Psoas muscle (tissue), 8 donors: ENCODE data around the gene PAPPA. TPM values are rescaled to one million over a fixed set of nuclear protein-coding genes. Genes with fewer than 3 reads are reported as not detected.

Source experiments
- ATAC-seq, 4 donors: fragments of 200-7000 bp; cut with Tn5 transposase; one replicate each; pipeline ENCODE4 v1.9.1; 2020; ENCODE audit warnings: moderate library complexity in 3 of 4, mild to moderate bottlenecking in 2 of 4
- DNase-seq, 2 donors: peaks; one replicate each; pipeline ENCODE4 v3.0.0-alpha.2; 2020
- H3K27ac ChIP-seq: fragments of 200-600 bp; one replicate; pipeline ENCODE4 v1.8.0; 2022
- H3K27me3 ChIP-seq, 3 donors: fragments of 200-600 bp in 1 of 3; one replicate each; pipeline versions ENCODE4 v1.6.1 to v1.8.0; 2013 to 2022; ENCODE audit warnings: low read length in 2 of 3, mild to moderate bottlenecking in 2 of 3, moderate library complexity in 1 of 3; ENCODE audit not compliant: insufficient read depth in 3 of 3
- H3K36me3 ChIP-seq, 2 donors: fragments of 200-600 bp in 1 of 2; one replicate each; pipeline versions ENCODE4 v1.6.1 to v1.8.0; 2013 to 2022; ENCODE audit warnings: low read depth in 1 of 2, mild to moderate bottlenecking in 1 of 2, moderate library complexity in 1 of 2; ENCODE audit not compliant: insufficient read depth in 1 of 2
- H3K4me1 ChIP-seq: fragments of 200-600 bp; one replicate; pipeline ENCODE4 v1.8.0; 2022
- H3K4me3 ChIP-seq: fragments of 200-600 bp; one replicate; pipeline ENCODE4 v1.8.0; 2022; ENCODE audit warnings: mild to moderate bottlenecking
- H3K9me3 ChIP-seq: fragments of 200-600 bp; one replicate; pipeline ENCODE4 v1.8.0; 2022
- WGBS, 3 donors: extraction: QIAGEN DNeasy Blood & Tissue Kit; methylation state at CpG; one replicate each; pipeline versions ENCODE4 v1.1.6 to v1.1.7; 2013; 5-methylcytosine and 5-hydroxymethylcytosine counted together
- intact Hi-C, 2 donors: fragments of 100-400 bp; cut with DNase I; formaldehyde crosslinking; loops; one replicate each; pipeline versions ENCODE4 v1.11.0 to v1.14.2; 2022
- polyA plus RNA-seq, 3 donors: library from polyadenylated mRNA; stranded (reverse); fragments of 200-250 nt; gene quantifications; one replicate each; pipeline ENCODE4 v1.2.3, GENCODE V29; 2013
- total RNA-seq, 4 donors: library from RNA; stranded (reverse); fragmentation: NEBNext Ultra II Directional in 2 of 4; extraction: Animal tissue kit (Norgen Biotek cat#: 25700) in 2 of 4; gene quantifications; one replicate each; pipeline versions ENCODE4 v1.2.1 to v1.2.4, GENCODE V29; 2021 to 2023
- TF ChIP-seq, protein P1 (sequence below): fragments of 200-600 bp; IDR thresholded peaks from one replicate; pipeline ENCODE4 v1.8.0; 2022; ENCODE audit warnings: antibody characterized with exemption
- donor health status: healthy with polysubstance abuse.
- donor health status: DM: no; HTN: no; CAD: no; lungs with moderate emphysema.
- donor health status: Bipolar disorder and iron deficiency.
- donor health status: healthy.
- donor health status: DM: yes; HTN: yes; CAD: no.
- donor health status: DM: no; HTN: no; CAD: no.
- donor health status: DM: no; HTN: no; CAD: no.
- donor health status: DM: yes; HTN: yes; CAD: no.

PAPPA gene
- total and polyA plus RNA-seq, 7 donors, result 0.07 to 0.88 (median 0.61) TPM

DNA sequence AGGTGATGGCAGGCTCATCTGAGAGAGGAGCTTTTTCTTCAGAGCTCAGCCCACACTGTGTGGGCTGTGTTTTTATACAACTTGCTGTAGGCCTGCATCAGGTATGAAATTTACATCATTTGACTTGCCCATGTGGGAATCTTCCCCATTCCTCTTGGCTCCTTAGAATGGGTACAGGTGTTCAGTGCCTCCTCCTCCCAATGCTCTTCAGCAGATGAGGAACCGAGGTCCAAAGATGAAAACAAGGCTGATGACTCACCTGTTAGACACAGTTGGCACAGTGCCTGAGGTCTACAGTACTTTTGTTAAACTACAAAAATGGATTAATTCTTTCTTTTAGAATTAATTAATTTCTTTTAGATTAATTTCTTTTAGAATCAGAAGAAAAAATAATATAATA is 20.8 kb downstream of the PAPPA start:
- TF ChIP-seq, protein P1, sequence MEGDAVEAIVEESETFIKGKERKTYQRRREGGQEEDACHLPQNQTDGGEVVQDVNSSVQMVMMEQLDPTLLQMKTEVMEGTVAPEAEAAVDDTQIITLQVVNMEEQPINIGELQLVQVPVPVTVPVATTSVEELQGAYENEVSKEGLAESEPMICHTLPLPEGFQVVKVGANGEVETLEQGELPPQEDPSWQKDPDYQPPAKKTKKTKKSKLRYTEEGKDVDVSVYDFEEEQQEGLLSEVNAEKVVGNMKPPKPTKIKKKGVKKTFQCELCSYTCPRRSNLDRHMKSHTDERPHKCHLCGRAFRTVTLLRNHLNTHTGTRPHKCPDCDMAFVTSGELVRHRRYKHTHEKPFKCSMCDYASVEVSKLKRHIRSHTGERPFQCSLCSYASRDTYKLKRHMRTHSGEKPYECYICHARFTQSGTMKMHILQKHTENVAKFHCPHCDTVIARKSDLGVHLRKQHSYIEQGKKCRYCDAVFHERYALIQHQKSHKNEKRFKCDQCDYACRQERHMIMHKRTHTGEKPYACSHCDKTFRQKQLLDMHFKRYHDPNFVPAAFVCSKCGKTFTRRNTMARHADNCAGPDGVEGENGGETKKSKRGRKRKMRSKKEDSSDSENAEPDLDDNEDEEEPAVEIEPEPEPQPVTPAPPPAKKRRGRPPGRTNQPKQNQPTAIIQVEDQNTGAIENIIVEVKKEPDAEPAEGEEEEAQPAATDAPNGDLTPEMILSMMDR, result no peak
- 46 to 71% (median 47%) methylated on average over 1 of the region's 1 CpG for WGBS, 3 donors
- no peak overlapping the region for H3K27ac ChIP-seq
- intact Hi-C loops, result no loop called here
- peaks cover 0 to 4% (median 0%) of the 10 kb centered on the region in 3 donors for H3K27me3 ChIP-seq
- no peaks in the 10 kb centered on the region for H3K9me3 ChIP-seq
- H3K4me1 ChIP-seq, result no peaks in the 10 kb centered on the region
- no peak for ATAC-seq
- H3K36me3 ChIP-seq, result no peaks in the 10 kb centered on the region
- no peak for DNase-seq
- H3K4me3 ChIP-seq, result no peak overlapping the region

DNA sequence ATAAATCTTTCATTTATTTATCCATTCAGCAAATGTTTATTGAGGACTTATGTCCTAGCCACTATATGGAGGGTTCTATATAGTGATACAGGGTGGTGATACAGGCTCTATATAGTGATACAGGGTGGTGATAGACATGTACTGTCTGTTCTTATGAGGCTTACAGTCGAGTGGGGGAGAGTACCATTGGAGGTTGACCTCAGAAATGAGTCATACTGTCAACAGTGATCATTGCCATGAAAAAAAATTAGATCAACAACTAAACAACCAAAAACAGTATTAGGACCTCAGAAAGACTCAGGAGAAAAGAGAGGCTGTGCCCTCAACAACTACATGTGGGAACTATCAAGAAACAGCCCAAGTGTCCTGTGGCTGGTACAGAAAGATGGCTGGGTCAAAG is 22.0 kb downstream of the PAPPA start:
- TF ChIP-seq, protein P1, result no peak
- no peaks in the 10 kb centered on the region for H3K4me1 ChIP-seq
- H3K4me3 ChIP-seq, result no peak overlapping the region
- H3K36me3 ChIP-seq, result no peaks in the 10 kb centered on the region
- intact Hi-C loops, result no loop called here
- H3K27me3 ChIP-seq, result peaks cover 0 to 4% (median 0%) of the 10 kb centered on the region in 3 donors
- no peak for ATAC-seq
- no peak overlapping the region for H3K27ac ChIP-seq
- no peak for DNase-seq
- 36 to 40% (median 39%) methylated on average over 1 of the region's 1 CpG for WGBS, 3 donors
- H3K9me3 ChIP-seq, result no peaks in the 10 kb centered on the region

DNA sequence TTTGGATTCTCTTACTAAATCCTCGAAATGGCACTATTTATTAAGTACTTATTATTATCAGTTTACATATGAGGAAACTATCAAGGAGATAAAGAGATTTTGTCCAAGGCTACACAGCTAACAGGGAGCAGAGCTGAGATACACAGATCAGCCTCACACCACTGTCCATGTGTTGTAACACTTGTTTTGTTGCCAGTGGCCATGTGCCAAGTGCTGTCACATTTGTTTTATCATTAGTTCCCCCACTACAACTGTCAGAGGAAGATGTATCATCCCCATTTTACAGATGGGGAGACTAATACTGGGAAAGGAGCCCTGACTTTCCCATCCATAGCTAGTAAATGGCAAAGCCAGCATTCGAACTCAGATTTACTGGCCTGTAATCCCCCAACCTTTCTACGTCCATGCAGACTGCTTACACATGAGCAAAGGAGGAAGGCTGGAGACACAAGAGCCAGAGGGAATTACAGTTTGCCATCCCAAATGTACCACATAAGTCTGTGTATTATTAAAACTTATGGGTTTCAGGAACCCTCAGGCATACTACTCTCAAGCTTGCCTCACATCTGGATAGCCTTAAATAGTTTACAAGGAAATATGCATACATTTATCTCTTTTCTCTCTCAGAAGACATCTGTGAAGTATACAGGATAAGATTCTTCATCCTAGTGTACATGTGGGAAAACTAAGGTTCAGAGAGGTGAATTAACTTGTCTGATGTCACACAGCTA is 25.1 kb downstream of the PAPPA start:
- ATAC-seq, result no peak
- 65 to 66% (median 66%) methylated on average over 3 of the region's 3 CpGs for WGBS, 3 donors
- intact Hi-C loops, result no loop called here
- no peak for DNase-seq
- Histone ChIP-seq H3K4me3 (no peak overlapping the region), H3K9me3 (no peaks in the 10 kb centered on the region), H3K27me3 (peaks cover 0 to 4% (median 0%) of the 10 kb centered on the region in 3 donors), H3K36me3 (no peaks in the 10 kb centered on the region), H3K4me1 (no peaks in the 10 kb centered on the region), H3K27ac (no peak overlapping the region)
- TF ChIP-seq, protein P1, result no peak

DNA sequence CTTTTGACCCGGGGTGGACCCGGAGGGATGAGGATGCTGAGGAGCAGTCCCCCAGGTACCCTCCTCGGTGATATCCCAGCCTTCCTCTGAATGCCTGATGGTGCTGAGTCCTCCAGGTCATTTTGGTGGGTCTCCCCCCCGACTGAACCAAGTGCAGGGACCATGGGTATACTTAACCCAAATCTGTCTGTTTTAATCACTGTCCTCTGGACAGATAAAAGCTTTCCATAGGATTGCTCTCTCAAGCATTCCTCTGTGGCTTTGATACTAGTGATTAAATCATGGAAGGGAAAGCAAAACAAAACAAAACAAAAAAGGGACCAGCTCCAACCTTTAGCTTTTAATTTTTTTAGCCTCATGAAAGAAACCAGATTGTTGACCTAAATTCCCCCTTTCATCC is 26.0 kb downstream of the PAPPA start:
- Histone ChIP-seq H3K36me3 (no peaks in the 10 kb centered on the region), H3K9me3 (no peaks in the 10 kb centered on the region), H3K4me1 (no peaks in the 10 kb centered on the region), H3K27ac (no peak overlapping the region), H3K27me3 (peaks cover 0 to 4% (median 0%) of the 10 kb centered on the region in 3 donors), H3K4me3 (no peak overlapping the region)
- no peak for DNase-seq
- intact Hi-C loops, result no loop called here
- ATAC-seq, result no peak
- WGBS, 3 donors, result 66 to 74% (median 69%) methylated on average over 4 of the region's 4 CpGs
- TF ChIP-seq, protein P1, result no peak
